ENCODE results near the gene OR7A17. TPM values are rescaled to one million over a fixed set of nuclear protein-coding genes. Genes with fewer than 3 reads are reported as not detected.

Gene OR7A17
- not detected for total RNA-seq

DNA sequence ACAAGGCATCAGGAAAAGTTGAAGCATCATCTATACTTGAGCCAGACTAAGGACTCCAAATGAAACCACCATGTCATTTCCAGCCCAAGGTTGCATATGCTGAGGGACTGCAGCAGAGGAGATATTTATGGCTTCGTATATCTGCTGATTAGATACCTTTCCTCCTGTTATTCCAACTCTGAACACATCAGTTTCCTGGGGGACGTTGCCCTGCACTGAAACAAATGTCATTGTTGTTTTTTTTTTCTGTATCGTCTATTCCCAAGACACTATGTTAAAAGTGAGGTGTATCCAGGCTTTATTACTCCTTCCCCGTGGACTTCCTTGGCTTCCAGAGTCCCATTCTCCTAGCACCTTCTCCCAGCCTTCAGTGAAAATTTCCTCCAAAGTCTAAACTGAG, at the start of gene OR7A17:
OR7A17 (minus strand) TSS at position 101 of the 400 bp plus-strand sequence. CDS start 4,777 bp downstream, outside the sequence.
- ATAC-seq (no peak), DNase-seq (ENCODE audit: low spot score) (no peak)

DNA sequence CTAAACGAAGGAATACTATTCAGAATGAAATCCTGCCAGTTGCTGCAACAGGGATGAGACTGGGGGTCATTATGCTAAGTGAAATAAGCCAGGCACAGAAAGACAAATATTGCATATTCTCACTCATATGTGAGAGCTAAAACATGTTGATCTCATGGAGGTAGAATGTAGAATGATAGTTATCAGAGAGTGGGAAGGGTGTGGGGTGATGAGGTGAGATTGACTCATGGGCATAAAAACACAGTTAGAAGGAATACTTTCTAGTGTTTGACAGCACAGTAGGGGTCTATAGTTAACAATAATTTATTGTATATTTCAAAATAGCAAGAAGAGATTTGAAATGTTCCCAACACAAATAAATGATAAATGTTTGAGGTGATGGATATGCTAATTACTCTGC, 47.6 kb upstream of the OR7A17 start:
- DNase-seq (ENCODE audit: low spot score) (no peak), ATAC-seq (no peak)

- no peak for DNase-seq (ENCODE audit: low spot score)
- ATAC-seq = no peak
Observed at GRCh38 chr19:14916848-14917247, 30.9 kb upstream of the OR7A17 start.

DNA sequence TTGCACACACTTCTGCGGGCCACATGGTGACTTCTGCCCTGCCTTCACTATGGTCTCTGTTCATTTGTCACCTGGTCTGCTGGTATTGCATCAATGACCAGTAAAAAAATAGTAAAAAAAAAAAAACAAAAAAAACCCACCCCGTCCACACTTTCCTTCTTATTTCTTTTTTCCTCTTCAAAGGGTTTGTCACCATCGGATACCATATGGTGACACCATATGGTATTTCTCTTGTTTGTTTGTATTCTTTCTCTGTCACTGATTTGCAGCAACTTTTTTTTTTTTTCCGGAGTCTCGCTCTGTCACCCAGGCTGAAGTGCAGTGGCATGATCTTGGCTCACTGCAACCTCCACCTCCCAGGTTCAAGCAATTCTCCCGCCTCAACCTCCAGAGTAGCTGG, 29.2 kb upstream of the OR7A17 start:
- no peak for ATAC-seq

DNA sequence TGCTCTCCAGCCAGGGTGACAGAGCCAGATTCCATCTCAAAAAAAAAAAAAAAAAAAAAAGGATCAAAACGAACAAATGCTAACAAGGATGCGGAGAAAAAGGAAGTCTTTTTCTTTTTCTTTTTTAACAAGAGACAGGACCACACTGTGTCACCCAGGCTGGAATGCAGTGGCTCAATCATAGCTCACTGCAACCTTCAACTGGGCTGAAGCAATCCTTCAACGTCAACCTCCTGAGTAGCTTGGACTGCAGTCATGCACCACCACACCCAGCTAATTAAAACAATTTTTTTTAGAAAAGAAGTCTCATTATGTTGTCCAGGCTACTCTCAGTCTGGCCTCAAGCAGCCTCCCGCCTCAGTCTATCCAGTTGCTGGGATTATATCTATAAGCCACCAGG, 20.8 kb upstream of the OR7A17 start:
- no peak for DNase-seq (ENCODE audit: low spot score)
- ATAC-seq = no peak

More for the DNA sequence above, 29.2 kb upstream of the OR7A17 start:
- DNase-seq (ENCODE audit: low spot score) = no peak

- DNase-seq (ENCODE audit: low spot score) (no peak), ATAC-seq (no peak)
Observed at GRCh38 chr19:14901675-14902260, 15.8 kb upstream of the OR7A17 start.

- no peak for DNase-seq (ENCODE audit: low spot score)
- ATAC-seq = peak; percentile 47
Observed at GRCh38 chr19:14890643-14891379, 4.9 kb upstream of the OR7A17 start.

- no peak for ATAC-seq
- no peak for DNase-seq (ENCODE audit: low spot score)
Observed at GRCh38 chr19:14889994-14890642, 4.2 kb upstream of the OR7A17 start.

- ATAC-seq (no peak), DNase-seq (ENCODE audit: low spot score) (no peak)
Observed at GRCh38 chr19:14871619-14872230, 14.2 kb downstream of the OR7A17 start.

- DNase-seq (ENCODE audit: low spot score) = no peak
- no peak for ATAC-seq
Observed at GRCh38 chr19:14868497-14868896, 17.4 kb downstream of the OR7A17 start.

DNA sequence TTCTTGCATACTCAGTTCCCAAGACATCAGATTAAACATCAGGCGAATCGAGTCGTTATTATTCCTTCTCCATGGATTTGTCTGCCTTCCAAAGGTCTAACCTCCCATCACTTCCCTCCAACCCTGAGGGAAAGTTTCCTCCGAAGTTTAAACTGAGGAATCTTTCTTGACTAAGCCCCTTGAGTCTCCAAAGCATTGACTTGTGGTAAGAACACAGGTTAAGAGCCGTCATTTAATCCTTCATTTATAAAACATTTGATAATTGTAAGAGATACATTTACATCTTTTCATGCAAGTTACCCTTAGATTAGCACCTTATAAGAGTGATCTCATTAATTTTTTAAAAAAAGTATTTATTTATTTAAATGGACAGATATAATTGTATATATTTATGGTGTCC, 37.1 kb downstream of the OR7A17 start, which contains the start of gene OR7A10:
OR7A10 (minus strand) TSS at position 101 of the 400 bp plus-strand sequence. CDS start 7,045 bp downstream, outside the sequence.
- ATAC-seq = no peak

GRCh38 chr19:14843578-14843977, 42.4 kb downstream of the OR7A17 start:
- ATAC-seq = no peak
- DNase-seq (ENCODE audit: low spot score) = no peak

More for the DNA sequence above, 37.1 kb downstream of the OR7A17 start, which contains the start of gene OR7A10:
- DNase-seq (ENCODE audit: low spot score) = no peak

DNA sequence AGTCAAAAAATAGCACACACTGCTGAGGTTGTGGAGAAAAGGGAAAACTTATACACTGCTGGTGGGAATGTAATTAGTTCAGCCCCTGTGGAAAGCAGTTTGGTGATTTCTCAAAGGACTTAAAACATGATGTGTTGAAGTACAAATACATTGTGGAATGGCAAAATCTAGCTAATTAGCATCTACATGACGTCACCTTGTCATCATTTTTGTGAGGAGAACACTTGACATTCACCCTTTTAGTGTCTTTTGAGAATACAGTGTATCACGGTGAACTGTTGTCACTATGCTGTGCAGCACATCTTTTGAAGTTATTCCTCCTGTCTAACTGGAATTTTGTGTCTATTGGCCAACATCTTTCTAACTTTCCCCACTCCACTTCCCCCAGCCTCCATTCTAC, 42.8 kb downstream of the OR7A17 start:
- DNase-seq (ENCODE audit: low spot score) = no peak
- ATAC-seq = no peak

DNA sequence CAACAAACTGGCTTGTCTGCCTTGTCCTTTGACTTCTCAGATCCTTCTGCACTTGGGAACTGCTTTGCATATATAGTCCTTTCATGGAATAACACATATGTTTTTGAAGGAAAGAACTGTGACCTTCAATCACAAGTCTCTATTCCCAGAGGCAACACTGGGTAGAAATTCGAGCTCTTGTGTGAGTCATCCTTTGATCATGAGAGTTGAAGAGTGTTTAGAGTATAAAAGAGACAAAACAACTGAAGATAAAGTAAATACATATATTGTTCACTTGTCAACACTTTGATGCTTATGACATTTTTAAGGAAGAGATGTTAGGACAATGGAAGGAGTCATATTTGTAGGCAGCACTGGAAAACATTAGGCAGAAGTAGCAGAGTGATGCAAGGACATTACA, 45.7 kb downstream of the OR7A17 start:
- ATAC-seq = no peak
- DNase-seq (ENCODE audit: low spot score) = no peak

DNA sequence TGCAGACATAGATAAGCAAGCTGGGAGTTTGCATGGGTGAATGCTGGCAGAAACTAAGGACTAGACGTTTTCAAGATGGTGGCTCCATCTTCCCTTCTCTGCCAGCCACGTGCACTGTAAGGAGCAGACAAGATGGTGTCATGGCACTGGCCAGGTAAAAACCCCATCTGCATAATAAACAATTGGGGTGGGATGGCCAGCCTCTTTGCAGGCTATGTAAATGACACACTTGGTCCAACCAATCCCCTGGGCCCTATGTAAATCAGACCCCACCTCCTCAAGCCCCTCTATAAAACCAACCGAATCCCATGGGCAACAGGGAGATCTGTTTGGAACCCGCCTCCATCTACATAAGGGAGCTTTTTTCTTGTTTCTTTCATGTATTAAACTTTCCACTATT, 48.5 kb downstream of the OR7A17 start:
- DNase-seq (ENCODE audit: low spot score) = no peak

DNA sequence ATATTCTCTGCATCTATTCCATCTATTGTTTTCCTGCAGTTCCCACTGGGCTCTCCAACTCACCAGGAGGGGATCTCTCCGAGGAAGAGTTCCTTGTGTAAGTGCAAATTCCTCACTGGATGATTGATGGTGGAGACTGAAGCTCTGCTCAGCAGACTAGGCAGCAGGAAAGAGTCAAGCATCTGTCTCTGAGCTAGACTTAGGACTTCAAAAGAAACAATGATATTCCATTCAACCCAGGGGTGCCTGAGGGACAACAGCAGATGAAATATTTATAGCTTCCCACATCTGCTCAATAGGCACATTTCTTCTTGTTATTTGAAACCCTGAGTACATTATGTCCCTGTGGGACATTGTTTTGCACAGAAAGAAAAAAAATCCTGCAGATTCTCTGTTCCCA, 50.9 kb downstream of the OR7A17 start, which contains the start of the genes OR7A5 and OR7C1:
OR7A5 (minus strand) TSS at position 175 of the 400 bp plus-strand sequence. CDS start 6,944 bp downstream, outside the sequence.
OR7C1 (minus strand) TSS at position 175 of the 400 bp plus-strand sequence. CDS start 35,049 bp downstream, outside the sequence.
- ATAC-seq = no peak
- DNase-seq (ENCODE audit: low spot score) = no peak

More for the DNA sequence above, 48.5 kb downstream of the OR7A17 start:
- no peak for ATAC-seq

DNA sequence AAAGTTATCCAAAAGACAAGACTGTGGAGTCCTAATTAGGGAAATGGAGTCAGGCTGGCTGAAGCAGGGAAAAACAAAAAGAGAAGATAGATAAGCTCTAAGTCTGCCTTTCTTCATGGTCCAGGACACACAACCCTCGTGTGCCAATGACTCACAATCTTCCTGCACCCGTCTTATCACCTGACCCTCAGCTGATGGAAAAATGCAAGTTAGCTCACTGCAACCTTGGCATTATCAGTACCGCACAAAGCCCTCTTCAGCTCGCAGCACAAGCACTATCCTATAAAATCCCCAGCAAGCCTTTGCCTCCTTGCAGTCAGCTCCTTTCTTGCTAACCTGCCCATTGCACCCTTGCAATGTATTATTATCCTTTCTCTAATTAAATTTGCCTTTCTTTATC, 55.2 kb downstream of the OR7A17 start:
- ATAC-seq = no peak
- DNase-seq (ENCODE audit: low spot score) = no peak
